HEK293 (cell line): ENCODE measurements around the gene DCP1B.

ENCODE experiments used
- FEZF1 ChIP-seq: fragments of 450-650 bp; formaldehyde crosslinking; IDR thresholded peaks from 2 replicates; pipeline ENCODE4 v1.5.1; 2016; ENCODE audit warnings: missing biosample characterization, missing genetic modification characterization
- MEIS1 ChIP-seq: sonication (generic); formaldehyde crosslinking; IDR thresholded peaks from 2 replicates; pipeline ENCODE4 v1.8.1; 2022; ENCODE audit warnings: missing genetic modification reagents, mild to moderate bottlenecking, borderline replicate concordance
- ZEB2 ChIP-seq: fragments of 450-650 bp; formaldehyde crosslinking; IDR thresholded peaks from 2 replicates; pipeline ENCODE4 v1.5.1; 2016; ENCODE audit warnings: missing biosample characterization, missing genetic modification characterization
- ZFP37 ChIP-seq: fragments of 450-650 bp; formaldehyde crosslinking; IDR thresholded peaks from 2 replicates; pipeline ENCODE4 v1.5.1; 2016; ENCODE audit warnings: missing biosample characterization, missing genetic modification characterization
- ZFP41 ChIP-seq: fragments of 450-650 bp; formaldehyde crosslinking; IDR thresholded peaks from 2 replicates; pipeline ENCODE4 v1.5.1; 2016; ENCODE audit warnings: missing biosample characterization, missing genetic modification characterization, borderline replicate concordance
- ZNF211 ChIP-seq: fragments of 450-650 bp; formaldehyde crosslinking; IDR thresholded peaks from 2 replicates; pipeline ENCODE4 v1.5.1; 2016; ENCODE audit warnings: low read depth, missing biosample characterization, missing genetic modification characterization
- ZNF274 ChIP-seq, 2 experiments: fragments of 200-500 bp in 1 of 2; fragments of 450-650 bp in 1 of 2; sonication (Bioruptor generic) in 1 of 2; formaldehyde crosslinking in 1 of 2; IDR thresholded peaks; 2 replicates each; pipeline versions ENCODE4 v1.5.1 to v1.6.1; 2014 to 2016; ENCODE audit warnings: borderline replicate concordance in 1 of 2, inconsistent platforms in 1 of 2, low read length in 1 of 2, missing biosample characterization in 1 of 2, missing genetic modification characterization in 1 of 2
- ZNF530 ChIP-seq: fragments of 450-650 bp; formaldehyde crosslinking; IDR thresholded peaks from 2 replicates; pipeline ENCODE4 v1.5.1; 2016; ENCODE audit warnings: low read depth, missing biosample characterization, missing genetic modification characterization
- ZNF544 ChIP-seq: fragments of 450-650 bp; formaldehyde crosslinking; IDR thresholded peaks from 2 replicates; pipeline ENCODE4 v1.5.0; 2017; ENCODE audit warnings: missing biosample characterization, missing genetic modification characterization
- ZNF549 ChIP-seq: fragments of 450-650 bp; IDR thresholded peaks from 2 replicates; pipeline ENCODE4 v1.5.1; 2018; ENCODE audit warnings: missing biosample characterization, missing genetic modification characterization, mild to moderate bottlenecking, inconsistent platforms, moderate library complexity
- ZNF654 ChIP-seq: fragments of 450-650 bp; formaldehyde crosslinking; IDR thresholded peaks from 2 replicates; pipeline ENCODE4 v1.5.1; 2016; ENCODE audit warnings: low read depth, missing biosample characterization, missing genetic modification characterization
- ZNF792 ChIP-seq: fragments of 450-650 bp; formaldehyde crosslinking; IDR thresholded peaks from 2 replicates; pipeline ENCODE4 v1.5.1; 2016; ENCODE audit warnings: missing biosample characterization, missing genetic modification characterization
- TF ChIP-seq, protein P1 (sequence below): fragments of 450-650 bp; formaldehyde crosslinking; conservative IDR thresholded peaks from 2 replicates; pipeline ENCODE4 v1.5.1; 2016; ENCODE audit warnings: low read depth, missing biosample characterization, missing genetic modification characterization
- TF ChIP-seq, protein P2 (sequence below): fragments of 450-650 bp; formaldehyde crosslinking; IDR thresholded peaks from 2 replicates; pipeline ENCODE4 v1.5.1; 2016; ENCODE audit warnings: missing biosample characterization, missing genetic modification characterization

- TF ChIP-seq ZNF654 (tag by site-specific recombination) (no peak), ZNF792 (no peak), ZEB2 (tag by site-specific recombination) (no peak), MEIS1 (CRISPR knock-in tag) (no peak), ZNF530 (tag by site-specific recombination) (no peak), ZFP41 (no peak), FEZF1 (tag by site-specific recombination) (no peak), ZNF211 (tag by site-specific recombination) (no peak), ZNF549 (no peak), ZFP37 (tag by site-specific recombination) (no peak), ZNF544 (tag by site-specific recombination) (no peak), ZNF274 (IDR thresholded peaks at IDR 0.05; ENCODE audit: low read length) (no peak), ZNF274 (tag by site-specific recombination; IDR thresholded peaks at IDR 0.05; ENCODE audit: borderline replicate concordance) (no peak)
- TF ChIP-seq, protein P1, sequence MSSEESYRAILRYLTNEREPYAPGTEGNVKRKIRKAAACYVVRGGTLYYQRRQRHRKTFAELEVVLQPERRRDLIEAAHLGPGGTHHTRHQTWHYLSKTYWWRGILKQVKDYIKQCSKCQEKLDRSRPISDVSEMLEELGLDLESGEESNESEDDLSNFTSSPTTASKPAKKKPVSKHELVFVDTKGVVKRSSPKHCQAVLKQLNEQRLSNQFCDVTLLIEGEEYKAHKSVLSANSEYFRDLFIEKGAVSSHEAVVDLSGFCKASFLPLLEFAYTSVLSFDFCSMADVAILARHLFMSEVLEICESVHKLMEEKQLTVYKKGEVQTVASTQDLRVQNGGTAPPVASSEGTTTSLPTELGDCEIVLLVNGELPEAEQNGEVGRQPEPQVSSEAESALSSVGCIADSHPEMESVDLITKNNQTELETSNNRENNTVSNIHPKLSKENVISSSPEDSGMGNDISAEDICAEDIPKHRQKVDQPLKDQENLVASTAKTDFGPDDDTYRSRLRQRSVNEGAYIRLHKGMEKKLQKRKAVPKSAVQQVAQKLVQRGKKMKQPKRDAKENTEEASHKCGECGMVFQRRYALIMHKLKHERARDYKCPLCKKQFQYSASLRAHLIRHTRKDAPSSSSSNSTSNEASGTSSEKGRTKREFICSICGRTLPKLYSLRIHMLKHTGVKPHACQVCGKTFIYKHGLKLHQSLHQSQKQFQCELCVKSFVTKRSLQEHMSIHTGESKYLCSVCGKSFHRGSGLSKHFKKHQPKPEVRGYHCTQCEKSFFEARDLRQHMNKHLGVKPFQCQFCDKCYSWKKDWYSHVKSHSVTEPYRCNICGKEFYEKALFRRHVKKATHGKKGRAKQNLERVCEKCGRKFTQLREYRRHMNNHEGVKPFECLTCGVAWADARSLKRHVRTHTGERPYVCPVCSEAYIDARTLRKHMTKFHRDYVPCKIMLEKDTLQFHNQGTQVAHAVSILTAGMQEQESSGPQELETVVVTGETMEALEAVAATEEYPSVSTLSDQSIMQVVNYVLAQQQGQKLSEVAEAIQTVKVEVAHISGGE, result no peak
- TF ChIP-seq, protein P2, sequence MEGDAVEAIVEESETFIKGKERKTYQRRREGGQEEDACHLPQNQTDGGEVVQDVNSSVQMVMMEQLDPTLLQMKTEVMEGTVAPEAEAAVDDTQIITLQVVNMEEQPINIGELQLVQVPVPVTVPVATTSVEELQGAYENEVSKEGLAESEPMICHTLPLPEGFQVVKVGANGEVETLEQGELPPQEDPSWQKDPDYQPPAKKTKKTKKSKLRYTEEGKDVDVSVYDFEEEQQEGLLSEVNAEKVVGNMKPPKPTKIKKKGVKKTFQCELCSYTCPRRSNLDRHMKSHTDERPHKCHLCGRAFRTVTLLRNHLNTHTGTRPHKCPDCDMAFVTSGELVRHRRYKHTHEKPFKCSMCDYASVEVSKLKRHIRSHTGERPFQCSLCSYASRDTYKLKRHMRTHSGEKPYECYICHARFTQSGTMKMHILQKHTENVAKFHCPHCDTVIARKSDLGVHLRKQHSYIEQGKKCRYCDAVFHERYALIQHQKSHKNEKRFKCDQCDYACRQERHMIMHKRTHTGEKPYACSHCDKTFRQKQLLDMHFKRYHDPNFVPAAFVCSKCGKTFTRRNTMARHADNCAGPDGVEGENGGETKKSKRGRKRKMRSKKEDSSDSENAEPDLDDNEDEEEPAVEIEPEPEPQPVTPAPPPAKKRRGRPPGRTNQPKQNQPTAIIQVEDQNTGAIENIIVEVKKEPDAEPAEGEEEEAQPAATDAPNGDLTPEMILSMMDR (tag by site-specific recombination), result no peak
Observed at GRCh38 chr12:1948883-1949282, 55.4 kb downstream of the DCP1B start.
